Gastrocnemius medialis (tissue), 4 donors: ENCODE measurements around the gene CDH23.

ENCODE experiments used
- POLR2A ChIP-seq, 2 donors: fragments of 450-650 bp; IDR thresholded peaks; one replicate each; pipeline ENCODE4 v1.6.1; 2017; ENCODE audit warnings: antibody characterized with exemption in 2 of 2, mild to moderate bottlenecking in 2 of 2, moderate library complexity in 2 of 2
- TF ChIP-seq, protein P1 (sequence below), 5 experiments: fragments of 450-650 bp in 3 of 5; fragments of 200-600 bp in 2 of 5; sonication (generic) in 2 of 5; IDR thresholded peaks in 4 of 5; conservative IDR thresholded peaks in 1 of 5; 1 replicate in 4 of 5; 2 replicates in 1 of 5; pipeline ENCODE4 v1.5.1; 2016 to 2019; ENCODE audit warnings: antibody characterized with exemption in 5 of 5, mild to moderate bottlenecking in 3 of 5, moderate library complexity in 3 of 5

DNA sequence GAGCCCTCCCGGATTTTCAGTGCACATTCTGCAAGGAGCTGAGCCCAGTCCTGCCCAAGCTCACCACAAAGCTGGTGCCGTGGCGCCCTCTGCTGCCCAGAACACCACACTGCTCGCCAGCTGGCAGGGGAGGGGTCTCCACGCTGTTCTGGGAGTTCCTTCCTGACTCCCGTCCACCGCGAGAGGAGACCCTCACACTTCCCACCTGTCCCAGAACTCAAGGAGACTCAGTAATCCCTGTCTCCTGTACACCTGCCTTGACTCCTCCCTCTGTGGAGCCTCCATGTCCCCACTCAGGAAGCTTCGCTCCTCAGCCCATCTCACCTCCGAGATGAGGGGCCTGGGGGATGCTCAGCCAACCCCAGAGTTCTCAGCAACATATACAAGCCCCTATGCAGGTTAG, 311.6 kb downstream of the CDH23 start:
- no peak for TF ChIP-seq POLR2A (IDR thresholded peaks at IDR 0.05)
- TF ChIP-seq, protein P1, sequence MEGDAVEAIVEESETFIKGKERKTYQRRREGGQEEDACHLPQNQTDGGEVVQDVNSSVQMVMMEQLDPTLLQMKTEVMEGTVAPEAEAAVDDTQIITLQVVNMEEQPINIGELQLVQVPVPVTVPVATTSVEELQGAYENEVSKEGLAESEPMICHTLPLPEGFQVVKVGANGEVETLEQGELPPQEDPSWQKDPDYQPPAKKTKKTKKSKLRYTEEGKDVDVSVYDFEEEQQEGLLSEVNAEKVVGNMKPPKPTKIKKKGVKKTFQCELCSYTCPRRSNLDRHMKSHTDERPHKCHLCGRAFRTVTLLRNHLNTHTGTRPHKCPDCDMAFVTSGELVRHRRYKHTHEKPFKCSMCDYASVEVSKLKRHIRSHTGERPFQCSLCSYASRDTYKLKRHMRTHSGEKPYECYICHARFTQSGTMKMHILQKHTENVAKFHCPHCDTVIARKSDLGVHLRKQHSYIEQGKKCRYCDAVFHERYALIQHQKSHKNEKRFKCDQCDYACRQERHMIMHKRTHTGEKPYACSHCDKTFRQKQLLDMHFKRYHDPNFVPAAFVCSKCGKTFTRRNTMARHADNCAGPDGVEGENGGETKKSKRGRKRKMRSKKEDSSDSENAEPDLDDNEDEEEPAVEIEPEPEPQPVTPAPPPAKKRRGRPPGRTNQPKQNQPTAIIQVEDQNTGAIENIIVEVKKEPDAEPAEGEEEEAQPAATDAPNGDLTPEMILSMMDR (IDR thresholded peaks at IDR 0.05 in 4 of 5, conservative IDR thresholded peaks at IDR 0.05 in 1 of 5): peak; percentile 71 to 84 (median 75)
